Loucy (cell line): ENCODE results near the gene SLC39A3.

Experiments used
- EZH2phosphoT487 ChIP-seq: fragments of 200-600 bp; IDR thresholded peaks from 2 replicates; pipeline ENCODE4 v1.6.1; 2018; ENCODE audit warnings: antibody characterized with exemption, mild to moderate bottlenecking, moderate library complexity, borderline replicate concordance
- TF ChIP-seq, protein P1 (sequence below): fragments of 200-600 bp; sonication (generic); conservative IDR thresholded peaks from 2 replicates; pipeline ENCODE4 v1.5.1; 2014; ENCODE audit warnings: mild to moderate bottlenecking, antibody characterized with exemption, low read length

DNA sequence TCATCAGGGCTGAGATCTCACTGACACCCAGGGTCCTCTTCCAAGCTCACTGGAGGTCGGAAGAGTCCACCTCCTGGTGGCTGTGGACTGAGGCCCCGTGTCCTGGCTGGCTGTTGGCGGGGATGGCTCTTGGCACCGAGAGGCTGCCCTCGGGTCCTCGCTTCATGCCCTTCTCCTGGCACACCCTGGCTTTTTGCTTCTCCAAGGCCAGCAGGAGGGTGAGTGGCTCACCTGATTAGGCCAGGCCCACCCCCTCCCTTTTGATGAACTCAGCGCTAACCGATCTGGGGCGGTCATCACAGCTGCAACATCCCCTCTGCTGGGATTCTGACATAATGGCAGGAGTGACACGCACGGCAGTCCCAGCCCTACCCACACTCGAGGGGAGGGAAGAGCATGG lies 4.4 kb downstream of the SLC39A3 start:
- TF ChIP-seq, protein P1, sequence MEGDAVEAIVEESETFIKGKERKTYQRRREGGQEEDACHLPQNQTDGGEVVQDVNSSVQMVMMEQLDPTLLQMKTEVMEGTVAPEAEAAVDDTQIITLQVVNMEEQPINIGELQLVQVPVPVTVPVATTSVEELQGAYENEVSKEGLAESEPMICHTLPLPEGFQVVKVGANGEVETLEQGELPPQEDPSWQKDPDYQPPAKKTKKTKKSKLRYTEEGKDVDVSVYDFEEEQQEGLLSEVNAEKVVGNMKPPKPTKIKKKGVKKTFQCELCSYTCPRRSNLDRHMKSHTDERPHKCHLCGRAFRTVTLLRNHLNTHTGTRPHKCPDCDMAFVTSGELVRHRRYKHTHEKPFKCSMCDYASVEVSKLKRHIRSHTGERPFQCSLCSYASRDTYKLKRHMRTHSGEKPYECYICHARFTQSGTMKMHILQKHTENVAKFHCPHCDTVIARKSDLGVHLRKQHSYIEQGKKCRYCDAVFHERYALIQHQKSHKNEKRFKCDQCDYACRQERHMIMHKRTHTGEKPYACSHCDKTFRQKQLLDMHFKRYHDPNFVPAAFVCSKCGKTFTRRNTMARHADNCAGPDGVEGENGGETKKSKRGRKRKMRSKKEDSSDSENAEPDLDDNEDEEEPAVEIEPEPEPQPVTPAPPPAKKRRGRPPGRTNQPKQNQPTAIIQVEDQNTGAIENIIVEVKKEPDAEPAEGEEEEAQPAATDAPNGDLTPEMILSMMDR: no peak
- no peak for TF ChIP-seq EZH2phosphoT487
